ENCODE data around the gene ITGA11.

ITGA11 gene

GRCh38 chr15:68285259-68285980 lies 146.5 kb downstream of the ITGA11 start:
- no peak for DNase-seq

- DNase-seq = no peak
Observed at GRCh38 chr15:68284616-68285258, 147.2 kb downstream of the ITGA11 start.

GRCh38 chr15:68283401-68283800 lies 148.6 kb downstream of the ITGA11 start:
- DNase-seq = no peak

- no peak for DNase-seq
Observed at GRCh38 chr15:68281008-68281407, 151.0 kb downstream of the ITGA11 start.

- no peak for DNase-seq
Observed at GRCh38 chr15:68279779-68280753, 151.9 kb downstream of the ITGA11 start.

- no peak for DNase-seq
Observed at GRCh38 chr15:68278595-68279405, 153.2 kb downstream of the ITGA11 start.

- no peak for DNase-seq
Observed at GRCh38 chr15:68278345-68278594, 153.7 kb downstream of the ITGA11 start.

- DNase-seq = peak; percentile 85
Observed at GRCh38 chr15:68277603-68278344, 154.2 kb downstream of the ITGA11 start, which contains the start of gene FEM1B. Gene FEM1B (plus strand): TSS chr15:68277745. CDS start chr15:68278418, 673 bp downstream.

GRCh38 chr15:68277131-68277602 lies 154.8 kb downstream of the ITGA11 start:
- DNase-seq = no peak

GRCh38 chr15:68276668-68277067 lies 155.3 kb downstream of the ITGA11 start:
- DNase-seq = no peak

- DNase-seq = no peak
Observed at GRCh38 chr15:68275165-68275746, 156.7 kb downstream of the ITGA11 start.

GRCh38 chr15:68274201-68274848 lies 157.6 kb downstream of the ITGA11 start:
- no peak for DNase-seq

- no peak for DNase-seq
Observed at GRCh38 chr15:68272721-68273271, 159.2 kb downstream of the ITGA11 start.

- no peak for DNase-seq
Observed at GRCh38 chr15:68271854-68272471, 160.0 kb downstream of the ITGA11 start.

- no peak for DNase-seq
Observed at GRCh38 chr15:68268405-68268804, 163.6 kb downstream of the ITGA11 start.

- DNase-seq = no peak
Observed at GRCh38 chr15:68265674-68266073, 166.3 kb downstream of the ITGA11 start.

GRCh38 chr15:68265081-68265480 lies 166.9 kb downstream of the ITGA11 start:
- DNase-seq = no peak

- no peak for DNase-seq
Observed at GRCh38 chr15:68264282-68264681, 167.7 kb downstream of the ITGA11 start.

GRCh38 chr15:68262514-68263356 lies 169.2 kb downstream of the ITGA11 start:
- no peak for DNase-seq

Measured in activated CD4-positive, CD25-positive, alpha-beta regulatory T cell treated with anti-CD3 and anti-CD28 coated beads, Interleukin-2, amount 50 U/mL, for 72 hours (primary cell).